Stimulated activated CD8-positive, alpha-beta memory T cell treated with anti-CD3 and anti-CD28 coated beads, Interleukin-12 subunit alpha, Interleukin-12 subunit beta, amount 100 ng/mL, for 4 hours (primary cell): ENCODE measurements around the gene PLPPR4.
"Not testable (repeated sequence)": the region's sequence is repeated elsewhere in the genome, so short reads cannot be mapped to it uniquely, and the experiment has no call there.

Source experiments
- DNase-seq: peaks from one replicate; pipeline ENCODE4 v3.0.0-alpha.2; 2020; ENCODE audit warnings: low read depth

PLPPR4 gene

DNA sequence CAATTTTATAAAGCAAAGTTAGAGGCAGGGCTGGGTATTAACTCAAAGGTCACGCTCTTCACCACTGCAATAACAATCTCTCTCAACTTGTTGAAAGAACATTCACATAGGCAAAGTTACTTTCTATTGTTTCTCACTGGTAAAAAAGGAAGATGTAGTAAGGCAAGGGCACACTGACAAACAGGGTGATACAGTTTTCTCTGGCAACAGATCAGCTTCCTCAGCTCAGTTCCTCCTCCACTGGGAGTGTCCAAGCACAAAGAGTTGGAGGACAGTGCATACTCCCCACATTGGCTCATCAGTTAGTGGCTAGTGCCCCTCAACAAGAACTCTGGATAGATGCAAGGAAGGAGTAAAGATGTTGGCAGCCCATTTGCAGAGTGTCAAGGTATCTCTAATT is 3.7 kb downstream of the PLPPR4 start:
- DNase-seq, result no peak

DNA sequence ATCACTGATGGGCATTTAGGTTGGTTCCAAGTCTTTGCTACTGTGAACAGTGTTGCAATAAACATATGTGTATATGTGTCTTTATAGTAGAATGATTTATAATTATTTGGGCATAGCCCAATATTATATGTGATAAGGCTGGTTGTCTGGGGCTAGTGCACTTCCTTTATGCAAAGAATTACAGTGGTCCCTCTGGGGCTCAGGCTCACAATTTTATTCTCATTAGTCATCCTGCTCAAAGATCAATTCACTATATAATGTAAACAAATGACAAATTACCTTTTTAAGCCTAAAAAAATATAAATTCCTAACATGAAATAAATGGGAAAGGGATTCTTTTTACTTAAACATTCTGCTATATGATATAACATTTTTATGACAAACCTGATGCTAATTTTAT is 5.0 kb downstream of the PLPPR4 start:
- DNase-seq, result no peak

DNA sequence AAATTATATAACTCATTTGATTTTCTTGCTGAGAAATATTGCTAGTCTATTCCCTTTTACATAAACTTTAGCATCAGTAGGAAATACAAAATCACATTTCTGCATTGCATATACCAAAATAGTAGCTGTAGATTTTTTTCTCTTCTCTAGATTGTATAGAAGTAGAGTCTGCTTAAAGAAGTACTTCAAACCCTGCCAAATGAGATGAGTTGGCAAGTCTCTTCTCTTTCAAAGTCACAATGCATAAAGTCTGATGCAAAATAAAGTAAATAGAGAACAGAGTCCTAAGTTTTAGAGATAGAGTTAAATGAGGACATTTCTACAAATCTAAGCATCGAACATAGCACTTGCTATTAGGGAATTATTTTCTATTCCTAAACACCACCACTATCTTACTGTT is 6.4 kb downstream of the PLPPR4 start:
- no peak for DNase-seq

DNA sequence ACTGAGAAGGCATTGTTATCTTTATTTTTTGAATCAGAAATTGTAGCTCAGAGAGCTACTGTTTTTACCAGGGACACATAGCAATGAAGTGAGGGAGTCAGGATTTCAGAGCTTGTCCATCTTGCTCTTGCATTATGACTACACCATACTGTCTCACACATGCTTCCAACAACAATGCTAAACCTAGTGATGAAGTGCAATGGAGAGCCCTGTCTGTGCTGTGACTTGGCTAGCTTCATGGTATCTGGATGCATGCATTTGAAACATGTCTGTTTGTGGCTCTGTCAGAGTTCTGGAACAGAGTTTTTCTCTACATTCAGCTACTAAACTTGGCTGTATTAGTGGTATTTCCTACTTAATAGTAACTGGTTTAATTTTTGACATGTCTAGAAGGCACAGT is 7.0 kb downstream of the PLPPR4 start:
- DNase-seq, result no peak

DNA sequence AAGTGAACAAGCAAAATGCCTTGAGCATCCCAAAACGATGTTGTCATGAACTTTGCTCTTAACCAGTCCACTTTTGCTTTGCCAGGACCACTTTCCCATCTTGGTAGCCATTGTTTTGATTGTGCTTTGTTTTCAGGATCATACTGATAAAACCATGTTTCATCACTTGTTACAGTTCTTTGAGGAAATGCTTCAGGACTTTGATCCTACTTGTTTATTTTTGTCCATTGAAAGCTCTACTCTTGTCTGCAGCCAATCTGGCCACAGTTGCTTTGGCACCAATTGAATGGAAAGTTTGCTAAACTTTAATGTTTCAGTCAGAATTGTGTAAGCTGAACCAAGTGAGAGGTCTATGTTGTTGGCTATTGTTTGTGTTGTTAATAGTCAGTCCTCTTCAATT is 12.8 kb downstream of the PLPPR4 start:
- no peak for DNase-seq

DNA sequence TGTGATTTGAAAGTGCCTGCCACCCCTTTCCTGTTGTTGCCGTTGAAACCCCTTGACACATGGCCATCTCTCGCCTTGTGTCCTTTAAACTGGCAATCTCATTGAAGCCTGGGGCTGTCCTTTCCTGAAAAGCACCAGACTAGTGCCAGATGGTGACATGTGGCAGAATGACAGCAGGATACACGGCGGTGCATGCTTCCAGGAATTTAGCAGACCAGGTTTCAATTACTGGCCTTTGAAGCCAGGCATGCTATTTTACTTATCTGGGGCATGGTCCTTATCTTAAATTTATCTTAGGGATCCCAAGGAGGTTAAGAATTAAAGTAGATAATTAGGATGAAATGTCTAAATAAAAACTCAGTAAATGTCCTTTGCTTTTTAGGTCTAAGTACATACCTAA is 15.2 kb downstream of the PLPPR4 start:
- DNase-seq, result no peak

DNA sequence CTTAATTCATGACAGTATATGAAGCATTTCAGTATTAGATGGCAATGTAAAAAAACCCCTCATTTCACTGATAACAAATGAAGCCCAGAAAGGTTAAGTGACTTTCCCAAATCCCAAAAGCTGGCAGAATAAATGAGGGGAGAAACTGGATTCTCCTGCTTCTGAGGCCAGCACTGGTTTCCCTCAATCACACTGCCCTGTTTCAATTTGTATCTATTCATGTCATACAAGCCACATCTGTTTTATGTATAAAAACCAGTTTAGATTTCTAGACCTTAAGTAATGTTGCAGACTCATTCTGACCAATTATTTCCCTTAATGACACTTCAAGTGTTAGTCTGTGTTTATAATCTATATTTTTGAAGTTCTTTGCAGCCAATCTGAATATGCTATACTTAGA is 16.8 kb downstream of the PLPPR4 start:
- DNase-seq, result no peak

DNA sequence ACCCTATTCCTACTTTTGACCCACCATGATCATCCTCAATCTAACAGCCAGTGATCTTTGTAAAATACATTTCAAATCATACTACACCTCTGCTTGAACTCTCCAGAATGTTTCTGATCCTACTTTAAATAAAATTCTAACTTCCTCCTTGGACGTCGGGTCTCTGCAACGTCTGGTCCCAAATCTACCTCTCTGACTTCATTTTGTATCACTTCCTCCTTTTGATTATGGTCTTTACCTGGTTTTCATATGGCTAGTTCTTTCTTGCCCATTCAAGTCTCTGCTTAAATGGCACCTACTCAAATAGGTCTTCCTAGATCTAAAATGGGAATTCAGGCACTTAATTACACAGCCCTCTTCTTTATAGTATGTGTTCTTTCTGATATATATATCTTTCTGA is 18.2 kb downstream of the PLPPR4 start:
- DNase-seq, result no peak

DNA sequence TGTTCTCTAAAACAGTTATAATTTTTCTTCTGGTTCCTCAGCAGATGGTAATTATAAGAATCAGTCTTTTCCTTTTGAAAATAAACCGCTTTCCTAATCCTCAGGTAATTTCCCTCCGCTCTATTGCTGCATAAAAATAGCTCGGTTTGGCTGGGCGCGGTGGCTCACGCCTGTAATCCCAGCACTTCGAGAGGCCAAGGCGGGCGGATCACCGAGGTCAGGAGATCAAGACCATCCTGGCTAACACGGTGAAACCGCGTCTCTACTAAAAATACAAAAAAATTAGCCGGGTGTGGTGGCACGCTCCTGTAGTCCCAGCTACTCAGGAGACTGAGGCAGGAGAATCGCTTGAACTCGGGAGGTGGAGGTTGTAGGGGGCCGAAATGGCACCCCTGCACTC is 19.2 kb downstream of the PLPPR4 start:
- DNase-seq, result not testable (repeated sequence)

DNA sequence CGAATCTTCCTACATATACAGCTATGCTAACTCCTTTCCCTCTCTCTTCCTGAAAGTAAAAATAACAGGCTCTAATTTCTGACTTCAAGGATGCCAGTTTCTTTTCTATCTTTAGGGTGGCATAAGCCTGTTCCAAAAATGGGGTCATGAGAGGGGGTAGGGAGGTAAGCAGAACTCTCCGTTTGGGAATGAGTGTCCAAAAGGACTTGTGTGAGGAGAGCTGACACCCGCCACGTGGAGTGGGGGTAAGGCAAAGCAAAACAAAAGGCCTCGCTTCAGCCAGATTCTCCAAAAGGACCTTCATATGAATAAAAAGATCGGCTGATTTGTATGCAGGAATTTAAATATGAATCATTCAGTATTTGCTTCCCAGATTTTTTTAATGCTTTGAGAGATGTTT is 28.6 kb downstream of the PLPPR4 start:
- DNase-seq, result no peak

DNA sequence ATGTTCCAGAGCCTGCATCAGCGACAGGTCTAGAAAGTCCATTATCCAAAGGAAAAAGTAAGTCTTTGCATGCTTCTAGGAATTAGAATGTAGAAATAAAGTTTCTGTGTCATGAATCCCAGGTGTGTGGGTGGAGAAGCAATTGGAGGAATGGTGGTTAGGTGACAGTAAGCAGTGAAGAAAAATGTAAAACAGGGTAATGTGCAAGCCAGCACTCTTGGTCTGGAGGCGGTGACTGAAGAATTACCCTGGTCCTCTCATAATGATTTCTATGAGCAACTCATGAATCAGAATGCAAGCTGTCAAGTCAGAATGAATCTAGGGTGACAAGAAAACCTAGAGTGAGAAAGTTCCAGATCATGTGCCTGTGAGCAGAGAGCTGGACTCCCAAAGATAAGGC is 33.6 kb downstream of the PLPPR4 start:
- no peak for DNase-seq

DNA sequence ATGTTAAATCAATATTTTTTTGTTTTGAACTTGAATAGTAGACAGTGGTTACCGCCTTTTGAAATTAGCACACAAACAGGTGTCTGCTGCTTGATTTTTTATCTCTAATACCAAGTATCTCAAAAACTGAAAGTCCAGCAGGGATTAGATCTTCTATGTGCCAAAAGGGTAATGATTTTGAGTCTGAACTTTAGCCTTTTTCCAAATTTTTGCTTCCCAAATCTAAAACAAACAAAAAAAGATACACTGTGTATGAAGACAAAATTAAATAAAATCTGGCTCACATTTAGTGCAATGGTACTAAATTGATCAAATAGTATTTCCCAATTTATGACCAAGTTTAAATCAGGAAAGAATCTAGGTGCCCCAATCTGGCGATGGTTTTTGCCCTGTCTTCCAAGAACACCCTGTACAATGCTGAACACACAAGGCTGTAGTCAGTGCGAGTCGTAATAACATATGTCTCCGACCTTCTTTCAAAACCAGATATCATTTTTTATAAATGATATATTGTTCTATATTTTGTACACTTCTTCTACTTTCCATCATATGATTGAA is 40.5 kb downstream of the PLPPR4 start:
- DNase-seq, result no peak

DNA sequence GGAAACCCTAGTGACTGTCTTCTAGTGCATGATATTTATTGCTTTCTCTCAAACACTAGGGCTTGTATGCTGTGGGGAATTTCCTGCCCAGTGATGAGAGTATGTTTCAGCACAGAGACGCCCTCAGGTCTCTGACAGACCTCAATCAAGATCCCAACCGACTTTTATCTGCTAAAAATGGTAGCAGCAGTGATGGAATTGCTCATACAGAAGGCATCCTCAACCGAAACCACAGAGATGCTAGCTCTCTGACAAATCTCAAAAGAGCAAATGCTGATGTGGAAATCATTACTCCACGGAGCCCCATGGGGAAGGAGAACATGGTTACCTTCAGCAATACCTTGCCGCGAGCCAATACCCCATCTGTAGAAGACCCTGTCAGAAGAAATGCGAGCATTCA is 41.3 kb downstream of the PLPPR4 start:
- DNase-seq, result no peak

DNA sequence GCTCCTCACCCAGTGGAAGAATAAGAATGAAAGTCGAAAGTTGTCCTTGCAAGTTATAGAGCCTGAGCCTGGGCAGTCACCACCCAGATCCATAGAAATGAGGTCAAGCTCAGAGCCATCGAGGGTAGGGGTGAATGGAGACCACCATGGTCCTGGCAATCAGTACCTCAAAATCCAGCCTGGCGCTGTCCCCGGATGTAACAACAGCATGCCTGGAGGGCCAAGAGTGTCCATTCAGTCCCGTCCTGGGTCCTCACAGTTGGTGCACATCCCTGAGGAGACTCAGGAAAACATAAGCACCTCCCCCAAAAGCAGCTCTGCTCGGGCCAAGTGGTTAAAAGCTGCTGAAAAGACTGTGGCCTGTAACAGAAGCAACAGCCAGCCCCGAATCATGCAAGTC is 41.8 kb downstream of the PLPPR4 start:
- no peak for DNase-seq

DNA sequence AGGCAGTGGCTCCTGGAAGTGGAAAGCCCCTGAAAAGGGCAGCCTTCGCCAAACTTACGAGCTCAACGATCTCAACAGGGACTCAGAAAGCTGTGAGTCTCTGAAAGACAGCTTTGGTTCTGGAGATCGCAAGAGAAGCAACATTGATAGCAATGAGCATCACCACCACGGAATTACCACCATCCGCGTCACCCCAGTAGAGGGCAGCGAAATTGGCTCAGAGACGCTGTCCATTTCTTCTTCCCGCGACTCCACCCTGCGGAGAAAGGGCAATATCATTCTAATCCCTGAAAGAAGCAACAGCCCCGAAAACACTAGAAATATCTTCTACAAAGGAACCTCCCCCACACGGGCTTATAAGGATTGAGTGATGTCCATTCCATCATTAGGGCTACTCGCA is 42.4 kb downstream of the PLPPR4 start:
- no peak for DNase-seq

DNA sequence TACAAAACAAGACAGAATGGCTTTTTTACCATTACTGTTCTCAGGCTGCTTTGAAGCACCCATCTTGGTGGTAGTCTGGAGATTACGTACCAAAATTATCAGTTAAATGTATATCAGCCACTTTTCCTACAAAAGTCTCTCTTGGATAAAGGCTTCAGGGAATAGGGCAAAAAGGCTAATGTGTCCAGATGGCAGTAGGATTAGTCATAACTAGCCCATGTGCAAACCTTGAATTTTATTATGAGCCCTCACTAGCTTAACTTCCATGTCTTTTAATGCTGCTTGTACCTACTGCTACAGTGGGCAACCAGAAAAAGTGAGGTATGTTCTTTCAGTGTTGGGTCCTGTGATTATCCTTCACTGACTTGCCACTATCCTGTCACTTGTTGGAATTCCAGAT is 51.0 kb downstream of the PLPPR4 start:
- no peak for DNase-seq

DNA sequence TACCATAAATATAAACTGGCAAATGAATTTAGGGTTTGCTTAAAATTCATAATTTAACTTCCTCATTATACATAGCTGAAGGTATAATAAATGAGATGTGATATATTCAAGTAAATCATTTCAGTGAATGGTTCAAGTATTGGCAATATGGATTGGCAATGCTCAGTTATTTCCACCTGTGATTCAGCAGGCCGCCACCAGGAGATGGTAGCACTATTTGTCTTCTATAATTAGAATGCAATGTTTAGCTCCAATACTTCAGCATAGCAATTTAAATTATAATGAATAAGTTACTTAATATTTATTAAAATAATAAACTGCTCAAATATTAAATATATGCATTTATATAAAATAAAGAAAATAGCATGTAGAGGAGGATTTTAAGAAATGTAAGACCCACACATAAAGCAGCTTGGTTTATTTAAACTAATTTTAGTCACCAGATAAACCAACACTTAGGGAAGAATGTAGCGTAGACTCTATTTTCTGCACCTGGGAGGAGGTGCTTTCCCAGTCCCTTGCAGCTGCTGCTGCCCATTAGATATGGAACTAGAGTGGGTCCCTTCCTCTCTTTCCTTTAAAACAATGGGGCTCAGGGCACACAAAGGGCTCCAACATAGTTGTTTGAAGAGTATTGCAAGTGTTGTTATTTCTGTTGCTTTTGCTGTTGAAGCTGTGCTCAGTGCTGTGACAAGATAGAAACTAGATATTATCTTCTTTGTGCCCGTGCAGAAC is 62.1 kb downstream of the PLPPR4 start:
- no peak for DNase-seq

DNA sequence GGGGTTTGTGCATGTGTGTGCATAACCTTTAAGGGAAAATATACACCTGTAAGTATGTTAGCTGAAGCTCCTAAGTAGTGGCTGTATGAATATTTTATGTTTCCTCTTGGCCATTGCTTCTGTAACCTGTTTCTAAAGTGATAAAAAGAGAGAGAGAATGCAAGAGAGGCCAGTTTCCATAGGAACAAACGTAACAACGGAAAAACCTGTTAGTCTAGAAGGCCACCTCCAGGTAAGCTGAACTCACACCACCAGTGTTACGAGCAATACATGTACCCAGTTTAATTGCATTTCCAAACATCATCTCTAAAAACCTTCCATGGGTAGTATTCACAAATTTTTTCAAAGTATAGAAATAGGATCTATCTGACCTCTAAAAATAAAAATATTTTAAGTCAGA is 63.1 kb downstream of the PLPPR4 start:
- DNase-seq, result no peak

DNA sequence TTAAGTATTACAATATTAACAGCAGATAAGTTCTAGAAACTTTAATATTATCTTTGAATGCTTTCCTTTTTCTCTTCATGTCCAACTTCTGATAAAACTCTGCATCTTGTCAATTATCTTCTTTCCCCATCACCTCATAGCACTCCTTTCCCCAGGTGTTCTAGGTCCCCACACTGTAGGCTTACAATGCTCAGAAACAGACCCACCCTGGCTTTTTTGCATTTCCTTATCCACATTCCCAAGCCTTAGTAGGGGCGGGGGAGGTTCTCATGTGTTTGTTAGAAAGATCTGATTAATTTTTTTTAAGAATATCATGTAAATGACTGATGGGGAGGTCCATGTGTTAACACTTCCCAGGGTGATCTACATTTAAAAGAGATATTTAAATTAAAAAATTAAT is 63.9 kb downstream of the PLPPR4 start:
- no peak for DNase-seq

DNA sequence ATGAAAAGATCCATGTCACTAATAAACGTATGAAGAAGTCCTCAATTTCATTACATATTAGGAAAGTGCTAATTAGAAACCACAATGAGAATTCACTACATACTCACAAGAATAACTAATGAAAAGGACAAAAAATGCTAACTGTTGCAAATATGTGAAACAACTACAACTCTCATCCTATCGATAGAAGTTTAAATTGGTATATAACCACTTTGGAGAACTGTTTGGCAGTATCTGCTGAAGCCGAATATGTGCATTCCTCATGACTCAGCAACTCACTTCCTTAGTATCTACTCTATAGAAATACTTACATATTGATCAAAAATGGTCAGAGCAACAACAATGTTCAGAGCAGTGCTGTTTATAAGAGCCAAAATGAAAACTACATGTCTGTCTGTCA is 66.8 kb downstream of the PLPPR4 start:
- DNase-seq, result no peak

DNA sequence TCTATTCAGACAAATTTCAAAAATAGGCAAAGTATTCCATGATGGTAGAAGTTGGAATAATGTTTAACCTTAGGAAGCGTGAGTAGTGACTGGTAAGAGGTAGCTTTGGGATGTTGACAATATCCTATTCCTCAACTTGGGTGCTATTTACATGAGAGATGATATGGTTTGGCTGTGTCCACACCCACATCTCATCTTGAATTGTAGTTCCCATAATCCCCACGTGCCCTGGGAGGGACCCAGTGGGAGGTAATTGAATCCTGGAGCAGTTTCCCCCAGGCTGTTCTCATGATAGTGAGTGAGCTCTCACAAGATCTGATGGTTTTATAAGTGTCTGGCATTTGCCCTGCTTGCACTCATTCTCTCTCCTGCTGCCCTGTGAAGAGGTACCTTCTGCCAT is 67.3 kb downstream of the PLPPR4 start:
- DNase-seq, result no peak

DNA sequence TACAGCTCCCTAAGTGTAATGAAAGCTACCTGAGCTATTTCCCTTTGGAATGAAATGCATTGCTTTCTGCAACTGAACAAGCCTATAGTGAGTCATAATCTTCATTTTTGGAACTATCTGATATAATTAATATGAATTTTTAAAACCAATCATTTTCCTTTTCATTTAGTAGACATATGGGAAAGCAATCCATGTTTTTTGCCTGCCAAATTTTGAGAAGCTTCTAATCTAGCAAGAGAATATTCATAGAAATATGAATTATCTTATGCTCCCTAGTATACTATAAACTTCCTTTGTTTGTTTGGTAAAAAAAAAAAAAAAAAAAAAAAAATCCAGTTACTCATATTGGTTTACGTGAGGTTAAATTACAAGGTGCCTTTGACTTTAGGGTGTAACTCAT is 68.3 kb downstream of the PLPPR4 start:
- no peak for DNase-seq

DNA sequence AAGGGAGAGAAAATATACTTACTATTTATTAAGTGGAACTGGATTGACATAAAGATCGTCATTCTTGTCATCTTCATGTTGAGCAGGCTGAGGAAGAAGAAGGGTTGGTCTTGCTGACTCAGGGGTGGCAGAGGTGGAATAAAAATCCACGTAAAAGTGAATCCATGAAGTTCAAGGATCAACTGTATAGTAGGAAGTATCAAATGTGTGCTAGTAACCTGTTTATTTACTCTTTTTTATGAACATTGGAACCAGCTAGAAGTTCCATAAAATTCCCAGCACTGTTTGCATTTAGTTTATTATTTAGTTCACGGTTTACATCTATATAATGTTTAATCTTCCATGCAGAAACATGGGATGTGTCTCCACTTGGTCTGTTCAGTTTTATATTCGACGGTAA is 70.7 kb downstream of the PLPPR4 start:
- DNase-seq, result no peak

DNA sequence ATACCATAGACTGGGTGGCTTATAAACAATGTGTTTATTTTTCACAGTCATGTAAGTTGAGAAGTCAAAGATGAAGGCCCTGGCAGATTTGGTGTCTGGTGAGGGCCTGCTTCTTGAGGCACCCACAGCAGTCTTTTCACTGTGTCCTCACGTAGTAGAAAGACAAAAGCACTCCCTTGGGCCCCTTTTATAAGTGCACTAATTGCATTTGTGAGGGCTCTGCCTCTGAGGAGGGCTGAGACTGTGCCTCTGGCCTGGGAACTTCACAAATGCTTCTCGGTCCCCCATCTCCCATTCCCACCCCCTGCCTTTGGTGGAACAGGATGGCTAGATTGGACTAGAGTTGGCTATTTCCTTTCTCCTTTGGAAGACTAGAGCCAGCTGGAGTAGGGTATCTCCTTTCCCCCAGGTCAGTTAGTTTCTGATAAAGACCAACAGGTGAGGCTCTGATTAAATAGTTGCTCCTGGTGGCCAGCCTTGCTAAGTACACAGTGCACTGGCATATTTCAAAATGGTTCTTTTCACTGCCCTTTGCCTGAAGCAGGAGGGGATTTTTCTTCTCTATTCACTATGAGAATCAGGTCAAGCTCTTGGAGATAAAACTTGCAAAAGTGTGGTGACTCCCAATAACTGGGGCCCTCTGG is 82.9 kb downstream of the PLPPR4 start:
- no peak for DNase-seq
